DMS153 treated with DMSO at 0.1 percent for 48 hours (cell line): Measurements from ENCODE around the gene LGMN.

Experiments used
- DNase-seq: peaks from one replicate; lab custom pipeline; 2025; ENCODE audit not compliant: unreplicated experiment; lab: John Stamatoyannopoulos, UW

The LGMN gene

DNA sequence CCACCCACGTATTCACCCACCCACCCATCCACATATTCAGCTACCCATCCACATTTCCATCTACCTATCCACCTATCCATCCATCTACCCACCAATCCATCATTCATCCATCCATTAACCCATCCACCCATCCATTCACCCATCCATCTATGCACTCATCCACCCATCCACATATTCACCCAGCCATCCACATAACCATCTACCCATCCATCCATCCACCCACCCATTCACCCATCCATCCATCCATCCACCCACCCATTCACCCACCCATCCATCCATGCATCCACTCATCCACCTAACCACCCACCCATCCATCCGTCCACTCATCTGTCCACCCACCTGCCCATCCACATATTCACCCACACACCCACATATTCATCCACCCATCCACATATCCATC is 70.5 kb downstream of the LGMN start:
- DNase-seq: no peak

DNA sequence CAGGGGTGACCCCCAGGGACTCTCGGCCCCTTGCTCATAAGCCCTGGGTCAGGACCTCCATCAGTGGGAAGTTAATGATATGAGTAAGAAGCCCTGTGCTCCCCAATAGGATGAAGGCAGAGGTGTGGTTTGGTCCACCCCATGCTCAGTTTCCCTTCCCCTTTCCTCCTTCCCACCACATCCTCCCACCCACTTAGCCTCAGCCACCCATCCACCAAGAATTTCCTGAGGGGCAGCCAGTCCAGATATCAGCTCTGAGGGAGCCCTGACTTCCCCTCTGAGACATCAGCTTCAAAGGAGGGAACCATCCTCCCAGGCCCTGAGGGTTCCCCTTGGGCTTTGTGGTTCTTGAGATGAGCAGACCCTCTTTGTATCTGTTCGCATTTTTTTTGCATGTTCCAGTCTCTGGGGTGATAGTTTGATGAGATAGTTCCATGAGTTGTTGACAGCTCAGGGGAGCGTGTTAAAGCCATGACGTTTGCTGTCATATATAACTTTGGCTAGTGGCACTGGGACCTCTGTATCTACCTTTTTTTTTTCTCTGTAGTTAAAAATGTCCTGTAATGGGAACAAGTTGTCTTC is 71.2 kb downstream of the LGMN start:
- no peak for DNase-seq

DNA sequence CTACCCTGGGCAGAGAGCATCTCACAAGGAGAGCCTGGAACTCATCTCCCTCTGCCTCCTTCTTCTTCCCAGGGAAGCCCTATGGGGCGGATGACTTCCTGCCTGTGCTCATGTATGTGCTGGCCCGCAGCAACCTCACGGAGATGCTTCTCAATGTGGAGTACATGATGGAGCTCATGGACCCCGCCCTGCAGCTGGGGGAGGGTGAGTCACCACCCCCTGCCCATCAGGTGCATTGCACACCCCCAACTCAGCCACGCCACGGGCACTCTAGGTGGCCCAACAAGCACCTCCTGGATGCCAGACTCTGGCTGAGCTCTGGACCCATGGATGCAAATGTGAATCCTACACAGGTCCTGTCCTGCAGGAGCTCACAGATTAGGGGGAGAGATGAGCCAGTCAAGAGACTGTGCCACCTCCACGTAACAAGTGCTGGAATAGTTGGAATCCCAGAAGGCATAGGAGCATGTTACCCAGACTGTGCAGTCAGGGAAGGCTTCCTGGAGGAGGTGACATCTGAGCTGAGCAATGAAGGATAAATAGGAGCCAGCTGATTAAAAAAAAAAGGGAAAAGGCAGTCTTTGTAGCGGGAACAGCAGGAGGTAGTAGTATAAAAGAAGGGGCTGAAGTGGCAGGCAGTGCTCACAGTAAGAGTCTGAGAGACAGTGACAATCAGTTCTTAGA is 71.9 kb downstream of the LGMN start:
- DNase-seq: no peak

DNA sequence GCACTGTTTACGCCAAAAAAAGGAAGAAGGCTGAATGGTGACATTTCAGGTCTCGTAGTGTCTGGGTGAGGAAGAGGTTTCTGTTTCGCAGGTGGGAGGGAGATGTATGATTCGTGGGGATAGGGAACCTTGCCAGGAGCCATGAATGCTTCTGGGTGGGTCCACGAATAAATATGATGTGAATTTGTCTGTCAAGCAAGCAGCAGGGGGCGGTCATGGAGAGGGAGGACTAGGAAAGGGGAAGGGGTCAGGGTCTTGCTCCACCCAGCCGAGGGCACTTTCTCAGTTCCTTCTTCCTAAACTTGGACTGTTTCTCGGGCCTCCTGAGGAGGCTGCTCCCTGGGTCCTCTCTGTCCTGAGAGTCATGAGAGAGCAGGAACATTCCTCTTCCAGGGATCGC is 72.5 kb downstream of the LGMN start:
- DNase-seq: no peak

DNA sequence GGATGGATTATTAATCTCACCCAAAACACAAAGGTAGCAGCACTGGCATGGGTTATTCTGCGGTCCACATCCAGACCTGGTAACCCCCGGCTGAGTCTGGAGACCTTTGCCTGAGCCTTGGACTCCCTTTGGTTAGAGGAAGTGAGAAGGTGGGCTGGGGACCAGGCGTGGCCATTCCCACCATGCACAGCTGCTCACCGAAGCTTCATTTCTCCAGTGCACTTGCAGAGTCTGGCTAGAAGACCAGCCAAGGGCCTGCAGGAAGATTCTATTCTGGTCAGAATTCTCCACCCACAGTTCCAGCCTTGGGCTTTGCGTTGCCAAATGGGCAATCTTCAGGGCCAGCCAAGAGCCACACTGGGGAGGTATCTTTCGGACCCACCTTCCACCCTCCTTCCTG is 73.0 kb downstream of the LGMN start:
- no peak for DNase-seq

DNA sequence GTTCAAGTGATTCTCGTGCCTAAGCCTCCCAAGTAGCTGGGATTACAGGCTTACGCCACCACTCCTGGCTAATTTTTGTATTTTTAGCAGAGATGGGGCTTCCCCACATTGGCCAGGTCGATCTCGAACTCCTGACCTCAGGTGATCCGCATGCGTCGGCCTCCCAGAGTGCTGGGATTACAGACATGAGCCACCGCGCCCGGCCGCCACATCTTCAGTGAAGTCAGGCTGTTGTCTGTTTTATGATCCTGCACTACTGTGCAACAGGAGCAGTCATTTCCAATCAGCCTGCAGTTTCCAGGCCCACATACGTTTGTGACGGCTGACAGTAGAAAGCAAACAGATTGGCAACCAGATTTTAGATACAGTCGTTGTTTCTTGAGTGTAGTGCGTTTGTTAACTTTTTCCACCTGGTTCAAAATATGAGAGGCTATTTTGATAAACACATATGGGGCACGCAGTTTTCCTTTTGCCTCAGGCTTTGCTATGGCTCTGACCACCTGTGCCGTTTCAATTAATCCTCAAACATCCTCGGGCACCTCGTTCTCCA is 74.8 kb downstream of the LGMN start:
- no peak for DNase-seq

DNA sequence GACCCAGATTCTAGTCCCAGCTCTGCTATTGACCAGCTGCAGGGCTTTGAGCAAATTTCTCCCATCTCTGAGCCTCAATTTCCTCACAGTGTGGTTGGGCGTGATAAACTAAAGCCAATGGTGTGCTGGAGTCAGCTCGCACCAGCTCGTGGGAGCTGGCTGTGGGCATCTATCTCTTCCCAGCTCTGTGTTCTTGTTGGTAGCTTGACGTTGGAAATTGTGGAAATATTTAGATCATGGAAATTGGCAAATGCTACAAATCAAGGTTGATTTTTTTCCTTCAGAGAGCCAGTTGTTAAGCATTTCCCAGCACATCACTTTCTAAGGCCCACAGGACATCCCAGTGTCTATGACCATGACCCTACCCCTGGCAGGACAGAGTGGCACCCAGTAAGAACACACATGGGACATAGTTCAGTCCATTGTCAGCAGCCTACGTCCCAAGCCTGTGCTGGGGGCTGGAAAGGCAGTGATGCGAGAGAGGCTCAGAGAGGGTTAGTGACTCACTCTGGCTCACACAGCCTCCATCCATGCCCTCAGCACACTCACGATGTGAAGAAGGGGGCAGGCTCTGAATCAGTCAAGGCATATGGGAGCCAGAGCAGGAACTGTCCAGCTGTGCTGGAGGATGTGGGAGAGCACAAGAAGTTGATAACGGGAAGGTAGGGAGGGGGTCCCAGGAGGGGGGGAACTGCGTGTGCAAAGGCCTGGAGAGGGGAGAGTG is 77.6 kb downstream of the LGMN start:
- DNase-seq: no peak

DNA sequence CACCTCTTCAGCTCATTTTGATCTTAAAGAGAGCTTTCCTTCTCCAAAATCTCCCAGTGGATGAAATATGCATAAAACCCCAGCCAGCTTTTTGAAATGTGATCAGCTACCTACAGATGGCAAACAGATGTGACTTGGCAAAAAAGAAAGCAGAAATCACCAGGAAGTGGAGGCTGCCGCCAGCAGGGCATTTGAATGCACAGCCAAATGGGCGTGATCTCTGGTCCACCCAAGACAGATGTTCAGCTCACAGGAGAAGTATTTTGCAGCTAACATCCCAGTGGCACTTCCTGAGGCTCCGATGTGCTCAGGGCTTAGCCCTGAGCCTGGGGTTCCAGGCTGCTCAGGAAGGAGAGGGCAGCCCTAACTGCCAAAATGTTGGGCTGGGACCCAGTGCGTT is 78.3 kb downstream of the LGMN start:
- DNase-seq: no peak

DNA sequence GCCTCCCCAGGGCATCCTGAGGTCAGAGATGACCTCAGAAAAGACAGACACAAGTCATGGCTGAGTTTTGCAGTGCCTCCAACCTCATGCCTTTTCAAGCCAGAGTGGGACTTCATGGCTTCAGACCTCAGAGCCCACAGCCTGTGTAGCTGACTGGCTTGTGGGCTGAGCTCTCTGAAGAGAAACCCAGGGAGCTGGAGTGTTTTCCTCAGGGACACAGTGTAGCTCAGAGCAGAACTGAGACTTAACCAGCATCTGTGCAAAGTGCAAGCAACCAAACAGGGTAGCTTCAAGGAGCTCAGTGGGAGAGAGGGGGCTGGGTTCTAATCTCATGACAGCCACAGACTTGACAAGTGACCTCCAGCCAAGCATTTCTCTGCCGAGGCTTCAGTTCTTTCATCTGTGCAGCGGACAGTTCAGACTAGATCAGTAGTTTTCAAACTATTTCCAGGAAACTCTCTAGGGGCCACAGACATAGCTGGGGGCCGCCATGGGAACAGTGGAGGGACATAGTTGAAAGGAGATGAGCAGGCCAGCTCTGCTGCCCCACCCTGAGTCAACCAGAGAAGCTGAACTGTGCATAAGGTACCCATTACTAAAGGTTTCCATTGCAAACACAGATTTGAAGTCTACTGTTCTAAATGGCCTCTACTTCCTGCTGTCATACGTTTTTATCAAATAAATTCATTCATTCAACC is 80.0 kb downstream of the LGMN start:
- no peak for DNase-seq

DNA sequence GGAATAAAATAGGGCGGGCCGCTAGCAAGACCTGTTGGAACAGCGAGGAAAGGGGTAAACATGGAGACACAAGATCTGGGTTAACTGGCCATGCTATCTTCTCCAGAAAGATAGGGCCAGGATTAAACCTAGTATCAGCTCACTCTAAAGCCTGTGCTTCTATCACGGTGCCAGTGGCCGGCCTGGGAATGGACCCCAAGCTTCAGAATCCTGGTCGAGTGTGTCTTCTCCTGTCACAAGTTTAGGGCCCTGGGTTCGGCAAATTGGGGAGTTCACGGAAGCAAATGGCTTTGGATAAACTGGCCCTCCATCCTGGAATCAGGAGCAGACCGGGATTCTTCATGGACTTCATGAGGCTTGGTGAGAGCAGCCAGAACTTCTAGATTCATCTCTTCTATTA is 82.2 kb downstream of the LGMN start:
- DNase-seq: no peak

DNA sequence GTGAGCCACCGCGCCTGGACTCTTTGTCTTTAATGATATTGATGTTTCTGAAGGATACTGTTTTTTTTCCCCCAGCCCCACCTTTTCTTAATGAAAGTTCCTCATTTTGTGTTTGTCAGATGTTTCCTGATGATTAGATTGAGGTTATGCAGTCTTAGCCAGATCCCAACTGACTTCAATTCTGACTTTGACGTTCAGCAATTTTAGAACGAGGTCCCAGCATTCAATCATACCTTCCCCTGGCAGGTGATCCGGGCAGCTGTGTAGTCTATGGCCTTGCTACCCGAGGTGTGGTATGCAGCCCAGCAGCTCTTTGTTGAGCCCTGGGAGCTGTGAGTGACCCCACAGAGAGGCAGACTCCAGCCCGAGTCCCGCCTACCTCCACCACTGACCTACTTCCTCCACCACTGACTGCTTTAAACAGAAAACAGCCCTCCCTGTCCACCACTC is 82.7 kb downstream of the LGMN start:
- no peak for DNase-seq

DNA sequence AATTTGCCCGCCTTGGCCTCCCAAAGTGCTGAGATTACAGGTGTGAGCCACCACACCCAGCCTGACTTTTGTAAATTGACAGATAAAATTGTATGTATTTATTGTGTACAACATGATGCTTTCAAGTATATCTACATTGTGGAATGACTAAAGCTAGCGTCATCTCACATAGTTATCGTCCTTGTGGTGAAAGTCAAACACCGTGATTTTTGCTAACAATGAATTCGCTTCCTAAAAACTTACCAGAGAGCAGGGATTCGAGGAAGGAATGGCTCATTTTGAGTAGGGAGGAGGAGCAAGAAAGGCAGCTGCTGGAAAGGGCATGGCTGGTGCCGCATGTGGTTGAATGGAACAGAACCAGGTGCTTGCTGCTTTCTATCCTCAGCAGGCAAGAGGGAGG is 85.4 kb downstream of the LGMN start:
- DNase-seq: no peak

DNA sequence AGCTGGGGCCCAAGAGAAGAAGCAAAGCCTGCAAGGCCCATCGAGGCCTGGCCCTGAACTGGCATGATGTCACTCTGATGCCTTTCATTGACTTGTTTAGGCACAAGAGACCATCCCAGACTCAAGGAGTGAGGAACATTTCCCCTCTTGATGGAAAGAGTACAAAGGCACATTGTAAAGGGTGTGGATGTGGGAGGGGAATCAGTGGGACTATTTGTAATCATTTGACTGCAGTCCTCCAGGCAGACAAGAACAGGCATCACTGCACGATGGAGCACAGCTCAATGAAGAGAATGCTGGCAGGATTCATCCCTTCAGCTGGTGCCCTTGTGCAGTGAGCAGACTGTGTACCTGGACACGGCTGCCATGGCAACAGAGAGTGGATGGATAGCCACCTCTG is 87.9 kb downstream of the LGMN start:
- DNase-seq: no peak

DNA sequence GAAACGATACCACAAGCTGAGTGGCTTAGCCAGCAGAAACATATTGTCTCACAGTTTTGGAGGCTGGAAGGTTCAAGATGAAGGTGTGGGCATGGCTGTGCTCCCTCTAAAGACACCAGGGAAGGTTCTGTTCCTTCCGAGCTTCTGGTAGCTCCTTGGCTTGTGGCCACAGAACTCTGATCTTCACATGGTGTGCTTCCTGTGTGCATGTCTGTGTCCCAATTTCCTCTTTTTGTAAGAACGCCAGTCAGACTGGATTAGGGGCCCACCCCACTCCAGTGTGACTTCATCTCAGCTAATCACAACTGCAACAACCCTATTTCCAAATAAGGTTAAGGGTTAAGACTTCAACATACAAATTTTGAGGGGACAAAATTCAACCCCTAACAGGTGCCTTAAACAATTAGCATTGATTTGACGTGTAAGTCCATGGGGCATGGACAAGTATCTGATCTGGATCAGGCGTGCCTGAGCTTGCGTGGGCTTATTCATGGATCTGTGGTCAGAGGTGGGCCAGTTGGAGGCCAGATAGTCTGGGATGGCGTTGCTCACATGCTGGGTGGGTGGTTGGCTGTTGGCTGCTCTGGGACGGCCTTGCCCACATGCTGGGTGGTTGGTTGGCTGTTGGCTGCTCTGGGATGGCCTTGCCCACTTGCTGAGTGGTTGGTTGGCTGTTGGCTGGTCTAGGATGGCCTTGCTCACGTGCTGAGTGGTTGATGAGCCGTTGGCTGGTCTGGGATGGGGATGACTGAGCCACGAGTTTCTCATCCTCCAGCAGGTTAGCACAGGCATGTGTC is 88.5 kb downstream of the LGMN start:
- no peak for DNase-seq

DNA sequence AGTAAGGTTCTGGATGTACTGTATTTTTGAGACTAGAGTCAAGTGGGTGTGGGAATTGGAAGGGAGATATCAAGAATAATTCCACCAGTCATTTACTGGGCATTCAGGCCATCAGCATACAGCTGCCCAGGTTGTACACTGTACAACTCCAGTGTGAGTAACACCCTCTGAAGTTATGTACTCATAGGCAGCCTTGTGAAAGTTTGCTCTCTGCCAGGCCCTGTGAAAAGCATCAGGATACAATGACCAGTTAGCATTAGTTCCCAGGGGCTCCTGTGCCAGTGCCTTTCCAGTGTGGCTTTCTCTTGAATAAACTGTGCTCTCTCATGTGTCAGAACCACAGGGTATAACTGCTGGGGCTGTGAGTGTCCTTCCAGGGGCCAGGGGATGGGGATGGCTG is 89.7 kb downstream of the LGMN start:
- DNase-seq: no peak

DNA sequence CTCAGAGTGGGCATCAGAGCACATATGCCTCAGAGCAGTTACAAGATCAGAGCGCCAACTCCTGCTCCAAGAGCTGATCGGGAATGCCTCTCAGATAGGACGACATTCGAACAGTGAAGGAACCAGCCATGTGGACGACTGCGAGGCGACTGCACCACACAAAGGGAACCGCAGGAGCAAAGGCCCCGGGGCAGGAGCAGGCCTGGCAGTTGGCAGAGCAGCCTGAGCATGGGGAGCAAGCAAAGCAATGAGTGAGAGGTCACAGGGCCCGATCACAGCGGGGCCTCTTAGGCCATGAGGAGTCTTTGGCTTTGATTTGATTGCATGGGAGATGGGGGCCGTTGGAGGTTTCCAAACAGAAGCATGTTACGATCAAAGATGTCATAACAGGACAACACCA is 90.3 kb downstream of the LGMN start:
- DNase-seq: no peak

DNA sequence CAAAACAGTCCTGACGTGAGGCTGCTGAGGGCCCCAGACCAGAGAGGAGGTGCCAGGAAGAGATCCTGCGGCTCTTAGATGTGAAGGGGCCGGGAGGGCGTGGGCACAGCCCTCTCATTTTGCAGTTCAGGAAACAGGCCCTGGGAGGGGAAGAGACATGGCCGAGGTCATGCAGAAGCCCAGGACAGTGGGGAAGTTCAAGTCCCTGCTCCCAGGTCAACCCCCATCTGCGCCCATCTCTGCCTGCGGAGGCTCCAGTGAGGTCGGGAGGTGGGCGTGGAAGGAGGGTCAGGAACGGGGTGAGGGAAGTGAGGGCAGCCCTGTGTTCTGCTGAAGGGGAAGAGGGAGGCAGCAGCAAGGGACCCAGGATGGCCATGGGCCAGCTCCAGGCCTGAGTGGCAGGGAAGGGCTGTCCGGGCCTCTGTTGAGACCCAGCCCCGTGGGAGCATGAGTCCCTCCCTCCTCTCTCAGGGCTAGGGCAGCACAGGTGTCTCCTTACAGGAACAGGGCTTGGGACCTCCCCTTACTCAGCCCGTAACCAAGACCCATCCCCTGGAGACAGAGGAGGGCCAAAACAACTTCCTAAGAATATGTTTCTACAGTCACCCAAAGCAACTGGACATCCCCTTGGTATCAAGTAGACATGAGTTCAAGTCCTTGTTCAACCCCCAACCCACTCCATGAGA is 90.8 kb downstream of the LGMN start:
- DNase-seq: no peak

DNA sequence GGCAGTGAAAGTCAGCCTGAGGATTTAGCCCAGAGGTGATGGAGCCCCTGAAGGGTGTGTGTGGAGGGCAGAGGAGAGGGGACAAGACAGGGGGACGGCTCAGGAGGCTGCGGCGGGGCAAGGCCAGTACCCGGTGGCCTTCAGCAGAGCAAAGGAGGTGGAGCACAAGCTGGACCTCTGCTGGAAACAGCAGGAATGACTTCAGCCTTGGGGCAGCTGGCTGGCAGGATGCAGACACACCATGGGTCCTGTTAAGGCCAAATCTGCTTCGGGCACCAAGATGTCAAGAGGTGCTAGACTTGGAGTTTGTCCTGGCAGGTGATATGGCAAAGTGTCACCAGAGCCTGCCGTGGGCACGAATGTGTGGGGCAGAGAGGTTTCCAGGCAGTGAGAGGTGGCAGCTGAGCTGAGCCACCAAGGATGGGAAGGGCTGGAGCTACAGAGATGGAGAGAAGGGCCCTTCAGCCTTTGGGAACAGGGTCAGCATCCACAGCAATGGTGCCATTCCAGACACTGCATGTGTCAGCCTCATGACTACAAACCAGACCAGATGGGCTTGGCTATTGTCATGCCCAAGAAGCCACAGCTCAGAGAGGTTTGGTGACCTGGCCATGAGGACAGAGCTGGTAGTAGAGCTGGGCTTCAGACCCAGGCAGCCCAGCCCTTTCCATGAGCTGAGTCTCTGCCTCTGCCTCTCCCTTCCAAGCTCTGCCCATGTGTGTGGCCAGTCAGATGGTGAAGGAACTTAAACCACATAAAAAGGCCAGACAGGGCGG is 91.9 kb downstream of the LGMN start:
- DNase-seq: no peak

DNA sequence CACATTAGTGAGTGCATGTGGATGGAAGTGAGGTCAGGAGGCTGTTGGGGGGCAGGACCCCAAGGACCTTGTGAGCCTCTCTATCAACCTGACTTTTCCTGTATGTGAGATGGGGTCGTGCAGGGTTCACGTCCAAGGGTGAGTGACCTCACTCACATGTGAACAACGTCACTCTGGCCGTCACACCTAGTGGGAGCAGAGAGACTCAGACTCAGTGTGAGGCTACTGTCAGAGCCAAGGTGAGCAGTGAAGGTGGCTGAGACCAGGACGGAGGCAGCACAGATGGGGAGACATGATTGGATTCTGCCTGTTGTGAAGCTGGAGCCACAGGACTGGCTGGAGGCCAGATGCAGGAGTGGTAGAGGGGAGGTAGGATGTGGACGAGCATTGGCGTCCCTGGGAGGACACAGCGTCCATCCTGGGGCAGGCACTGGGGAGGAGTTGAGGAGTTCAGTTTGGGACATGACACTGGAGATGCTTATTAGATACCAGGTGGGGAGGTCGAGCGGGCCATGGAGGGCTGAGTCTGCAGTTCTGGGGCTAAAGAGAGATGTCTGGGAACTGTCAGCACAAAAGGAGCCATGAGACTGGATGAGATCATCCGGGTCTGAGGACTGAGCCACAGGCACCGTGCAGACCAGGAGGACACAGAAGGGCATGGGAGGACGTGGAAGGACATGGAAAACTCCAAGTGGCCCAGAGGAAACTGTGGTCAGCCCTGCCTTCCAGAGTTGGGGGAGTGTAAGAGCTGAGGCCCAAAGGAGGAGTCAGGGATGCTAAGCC is 92.8 kb downstream of the LGMN start:
- DNase-seq: no peak
